ENCODE measurements around the gene VAT1L.
"Not testable (repeated sequence)": the region's sequence is repeated elsewhere in the genome, so short reads cannot be mapped to it uniquely, and the experiment has no call there.

The VAT1L gene

DNA sequence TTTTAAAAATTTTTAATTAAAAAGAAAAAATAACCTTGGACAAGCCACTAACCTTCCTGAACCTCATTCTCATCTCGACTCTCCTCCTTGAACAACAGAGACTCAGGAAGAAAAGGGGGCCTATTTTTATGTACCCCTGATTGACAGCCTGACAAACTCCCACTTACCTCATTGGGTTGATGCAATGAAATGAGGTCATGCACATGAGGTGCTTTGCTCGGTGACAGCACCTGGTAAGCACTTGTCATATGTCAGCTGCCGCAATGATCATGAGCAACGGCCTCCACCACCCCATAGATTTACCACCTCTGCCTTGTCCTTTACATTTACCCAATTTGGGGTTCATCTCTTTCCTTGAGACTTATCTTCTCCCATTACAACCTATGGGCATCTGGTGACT, 167.9 kb downstream of the VAT1L start:
- no peak for DNase-seq

DNA sequence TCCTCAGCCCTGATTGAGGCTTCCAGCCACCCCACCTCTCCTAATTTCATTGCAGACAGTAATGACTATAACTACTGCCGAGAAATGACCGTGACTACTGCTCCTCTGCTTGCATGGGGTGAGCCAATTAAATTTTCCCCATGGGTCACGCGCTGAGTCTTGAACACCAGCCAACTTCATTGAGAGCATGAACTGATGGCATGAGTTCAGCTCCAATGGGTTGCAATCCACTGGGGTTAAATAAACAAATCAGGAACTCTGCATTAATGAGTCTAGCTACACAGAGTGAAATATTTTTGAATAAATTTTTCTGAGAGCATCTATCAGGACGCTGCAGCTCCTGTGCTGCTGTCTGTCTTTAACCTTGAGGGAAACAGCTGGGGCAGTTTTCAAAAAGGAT, 172.4 kb downstream of the VAT1L start:
- no peak for DNase-seq

DNA sequence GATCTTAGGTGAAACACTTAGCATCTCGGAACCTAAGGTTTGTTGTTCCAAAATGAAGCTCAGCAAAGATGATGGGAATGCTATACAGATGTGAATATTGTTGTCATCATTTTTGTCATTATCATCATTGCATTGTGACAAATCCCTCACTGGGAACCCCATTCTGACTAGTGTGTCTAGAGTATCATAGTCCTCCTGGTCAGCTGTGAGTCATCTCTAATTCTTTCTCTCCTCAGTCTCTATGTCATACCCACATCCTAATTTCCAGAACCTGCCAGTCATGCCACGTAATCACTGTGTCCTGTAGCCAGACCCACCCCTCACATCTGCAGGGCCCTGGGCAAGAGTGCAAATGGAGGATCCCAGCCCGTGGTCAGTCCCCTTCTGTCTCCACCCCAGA, 173.4 kb downstream of the VAT1L start:
- DNase-seq = no peak

GRCh38 chr16:77962689-77963088, 174.3 kb downstream of the VAT1L start:
- no peak for DNase-seq

GRCh38 chr16:77963185-77964044, 175.1 kb downstream of the VAT1L start:
- DNase-seq = no peak

- no peak for DNase-seq
These were observed 177.0 kb downstream of the VAT1L start for GRCh38 chr16:77965346-77965745.

DNA sequence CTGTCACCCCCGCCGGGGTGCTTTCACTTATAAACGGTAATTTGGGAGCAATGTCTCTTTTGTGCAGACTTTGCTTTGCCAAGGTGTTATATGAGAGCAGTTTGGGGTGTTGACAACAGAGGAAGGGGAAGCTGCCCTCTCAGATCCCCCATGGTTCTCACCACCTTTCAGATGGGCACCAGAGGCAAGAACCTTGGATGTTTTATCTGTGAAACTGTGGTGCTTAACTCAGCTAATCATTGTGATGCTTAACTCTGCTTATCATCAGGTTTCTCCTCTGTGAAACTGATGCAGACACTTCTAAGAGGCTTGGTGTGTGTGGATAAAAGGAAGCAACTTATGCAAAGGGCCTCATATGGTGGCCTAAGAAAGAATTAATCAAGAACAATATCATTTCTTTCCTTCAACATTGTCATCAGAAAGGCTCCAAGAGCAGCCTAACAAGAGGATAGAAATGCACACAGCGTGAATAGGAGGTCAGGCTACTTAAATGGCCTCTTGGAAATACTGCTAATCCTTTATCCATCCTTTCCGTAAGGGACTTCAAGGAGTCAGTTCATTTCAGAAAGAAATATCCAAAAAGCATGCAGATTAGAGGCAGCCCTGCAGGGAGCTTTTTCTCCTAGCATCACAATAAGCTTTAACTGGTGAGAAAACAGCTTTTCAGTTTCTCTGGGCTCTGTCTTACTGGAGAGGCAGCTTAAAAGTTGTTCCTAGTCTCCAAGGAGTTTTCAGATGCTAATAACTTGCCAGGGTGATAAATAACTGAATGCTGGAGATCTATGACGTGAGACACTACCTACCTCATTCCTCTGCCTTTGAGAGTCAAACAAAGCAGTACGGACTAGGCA, 178.9 kb downstream of the VAT1L start:
- no peak for DNase-seq

- DNase-seq = no peak
These were observed 181.5 kb downstream of the VAT1L start for GRCh38 chr16:77969861-77970260.

DNA sequence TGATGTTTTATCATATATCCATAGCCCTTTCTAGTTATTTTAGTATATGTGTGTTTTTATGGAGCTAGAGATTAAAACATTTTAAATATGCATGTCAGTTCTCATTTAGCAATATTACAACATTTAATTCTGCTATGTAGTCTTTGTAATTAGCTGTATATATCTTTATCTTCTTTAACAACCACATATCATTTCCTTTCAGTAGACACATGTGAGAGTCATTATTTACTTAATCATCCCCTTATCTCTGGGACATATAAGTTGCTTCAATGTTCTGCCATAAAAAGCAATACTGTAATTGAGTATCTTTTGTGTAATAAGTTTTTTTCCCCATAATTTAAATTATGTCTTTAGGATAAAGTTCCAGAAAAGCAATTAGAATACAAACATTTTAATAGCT, 182.0 kb downstream of the VAT1L start:
- DNase-seq = no peak

DNA sequence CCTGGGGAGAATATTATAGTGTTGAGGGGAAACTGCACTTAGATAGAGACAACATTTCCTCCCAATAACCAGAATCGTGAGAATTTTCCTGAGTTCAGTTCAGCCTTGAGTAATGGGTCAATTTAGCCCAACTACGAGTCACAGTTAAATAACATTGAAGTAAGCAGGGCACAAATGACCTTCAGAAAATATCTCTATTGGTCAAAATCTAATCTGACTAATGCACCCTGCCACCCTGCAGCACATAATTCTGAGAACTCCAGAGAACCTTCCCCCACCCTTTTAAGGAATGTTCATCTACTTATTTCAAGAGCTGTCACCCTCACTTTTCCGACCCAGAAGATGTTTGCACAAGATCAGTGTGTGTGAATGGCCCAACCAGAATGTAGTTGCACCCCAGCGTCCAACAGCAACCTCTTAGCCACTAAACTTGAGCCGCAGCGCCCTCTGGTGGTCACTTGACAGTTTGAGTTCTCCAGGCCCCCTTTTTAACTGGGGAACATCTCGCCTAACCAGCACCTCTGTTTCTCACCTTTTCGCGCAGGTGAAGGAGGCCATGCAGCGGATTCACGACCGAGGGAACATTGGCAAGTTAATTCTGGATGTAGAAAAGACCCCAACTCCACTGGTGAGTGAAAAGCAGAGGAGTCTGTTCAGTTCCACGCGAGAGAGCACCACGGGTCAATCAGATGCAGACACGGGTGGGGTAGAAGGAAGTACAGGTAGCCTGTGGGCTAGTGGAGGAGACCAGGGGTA, 183.1 kb downstream of the VAT1L start:
- DNase-seq = peak; percentile 65

- DNase-seq = no peak
These were observed 183.7 kb downstream of the VAT1L start for GRCh38 chr16:77972062-77972392.

- no peak for DNase-seq
These were observed 186.5 kb downstream of the VAT1L start for GRCh38 chr16:77974883-77975282.

GRCh38 chr16:77975942-77976341, 187.6 kb downstream of the VAT1L start:
- no peak for DNase-seq

- no peak for DNase-seq
These were observed 189.0 kb downstream of the VAT1L start for GRCh38 chr16:77977339-77977738.

DNA sequence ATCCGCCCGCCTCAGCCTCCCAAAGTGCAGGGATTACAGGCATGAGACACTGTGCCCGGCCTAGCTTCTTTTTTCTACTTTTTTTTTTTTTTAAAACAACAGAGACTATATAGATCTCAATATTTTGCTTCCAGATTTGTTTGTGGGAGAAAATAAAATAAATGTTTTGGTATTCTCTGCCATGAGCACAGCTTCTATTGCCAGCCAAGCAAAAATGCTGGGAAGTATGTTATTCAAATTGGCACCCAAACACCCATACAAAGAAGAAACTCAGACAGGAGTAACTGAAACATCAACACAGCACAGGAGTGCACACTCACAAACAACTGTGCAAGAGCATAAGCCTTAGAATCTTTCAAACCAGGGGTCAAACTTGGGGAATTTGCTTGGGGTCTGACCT, 196.7 kb downstream of the VAT1L start:
- DNase-seq = no peak

GRCh38 chr16:77986011-77986740, 197.8 kb downstream of the VAT1L start:
- DNase-seq = no peak

DNA sequence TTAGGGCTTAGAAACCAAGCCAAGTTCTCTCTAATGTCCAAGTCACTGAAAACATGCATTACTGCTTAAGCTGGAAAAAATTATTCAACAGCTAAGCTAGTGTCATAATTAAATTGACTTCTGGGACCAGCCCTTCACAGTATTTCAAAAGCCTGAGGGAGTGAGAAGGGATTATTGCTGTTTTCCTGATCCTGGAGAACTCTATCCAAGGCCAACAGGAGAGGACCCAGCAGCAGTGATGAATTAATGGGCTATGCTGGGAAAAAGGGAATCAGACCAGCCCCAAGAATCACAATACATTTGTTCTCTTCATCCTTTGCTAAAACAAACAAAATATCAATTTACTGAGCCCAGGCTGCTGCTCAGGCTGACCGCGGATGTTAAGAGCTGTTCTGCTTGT, 199.4 kb downstream of the VAT1L start:
- DNase-seq = no peak

- DNase-seq = no peak
These were observed 201.5 kb downstream of the VAT1L start for GRCh38 chr16:77989846-77990245.

DNA sequence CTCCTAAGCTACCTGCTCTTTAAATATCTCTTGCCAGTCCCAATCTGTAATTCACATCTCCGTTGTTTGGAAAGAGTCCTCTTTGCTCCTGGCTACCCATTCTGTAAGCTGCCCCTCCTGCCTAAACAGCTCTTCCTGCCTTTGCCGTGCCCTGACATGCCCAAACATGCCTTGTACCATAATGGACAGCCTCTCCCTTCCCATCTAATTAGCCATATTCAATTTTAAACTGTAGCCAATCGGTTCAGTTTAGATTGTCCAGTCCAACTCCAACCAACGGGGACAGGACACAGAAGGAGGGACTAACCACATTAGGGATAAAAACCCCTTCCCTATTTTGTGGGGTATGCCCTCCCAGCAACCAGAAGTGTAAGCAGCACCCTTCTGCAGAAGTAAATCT, 203.3 kb downstream of the VAT1L start:
- DNase-seq = no peak

- DNase-seq = not testable (repeated sequence)
These were observed 204.0 kb downstream of the VAT1L start for GRCh38 chr16:77992381-77992780.

- DNase-seq = no peak
These were observed 205.0 kb downstream of the VAT1L start for GRCh38 chr16:77993111-77993985.

Measured in activated T-cell treated with anti-CD3 and anti-CD28 coated beads for 4 hours (primary cell).